A549 (cell line): Measurements from ENCODE around the gene GULP1. TPM values are rescaled to one million over a fixed set of nuclear protein-coding genes. Genes with fewer than 3 reads are reported as not detected.
"Not testable (repeated sequence)": the region's sequence is repeated elsewhere in the genome, so short reads cannot be mapped to it uniquely, and the experiment has no call there.

ENCODE experiments used
- ATAC-seq, 2 experiments: fragments of 200-7000 bp in 1 of 2; fragments of >200 bp in 1 of 2; cut with Nextera tagmentation in 1 of 2; cut with Tn5 transposase in 1 of 2; 3 replicates each; pipeline versions ENCODE4 v1.8.0 to v1.9.1; 2018 to 2020; ENCODE audit warnings: mild to moderate bottlenecking in 1 of 2, moderate library complexity in 1 of 2
- CTCF ChIA-PET: fragments of 300-600 bp; sonication (Branson Sonifier 250); formaldehyde crosslinking; extraction: SDS; loops from one replicate; lab custom pipeline; 2021; ENCODE audit warnings: antibody characterized with exemption, inconsistent platforms; lab: Yijun Ruan, JAX
- POLR2A ChIA-PET: fragments of 350-600 bp; formaldehyde crosslinking; extraction: SDS; loops from one replicate; lab custom pipeline; 2021; ENCODE audit warnings: antibody characterized with exemption, inconsistent platforms; lab: Yijun Ruan, JAX
- DNase-seq, 2 experiments: peaks; one replicate each; pipeline versions ENCODE4 v3.0.0 to v3.0.0-alpha.2; 2011 to 2016; ENCODE audit warnings: low read depth in 1 of 2, low spot score in 1 of 2
- FAIRE-seq: peaks from 2 replicates; lab custom pipeline; 2011; peaks lifted over from hg19 to GRCh38; lab: Jason Lieb, UNC
- H3K27ac ChIP-seq, 2 experiments: fragments of >200 bp; sonication (Bioruptor Twin); formaldehyde crosslinking; 3 replicates each; pipeline ENCODE4 v1.5.1; 2016 to 2017
- H3K4me1 ChIP-seq: fragments of >200 bp; sonication (Bioruptor Twin); formaldehyde crosslinking; 3 replicates; pipeline ENCODE4 v1.6.1; 2016
- H3K4me2 ChIP-seq: fragments of >200 bp; sonication (Bioruptor Twin); formaldehyde crosslinking; 3 replicates; pipeline ENCODE4 v1.6.1; 2016
- H3K4me3 ChIP-seq: fragments of >200 bp; sonication (Bioruptor Twin); formaldehyde crosslinking; 3 replicates; pipeline ENCODE4 v1.5.1; 2016
- H3K9me3 ChIP-seq: fragments of >200 bp; sonication (Bioruptor Twin); formaldehyde crosslinking; 3 replicates; pipeline ENCODE4 v1.6.1; 2016
- BCL3 ChIP-seq: fragments of >200 bp; sonication (Bioruptor Twin); formaldehyde crosslinking; IDR thresholded peaks from 3 replicates; pipeline ENCODE4 v1.6.1; 2016
- CBX8 ChIP-seq: fragments of 200-600 bp; sonication (generic); IDR thresholded peaks from 2 replicates; pipeline ENCODE4 v1.6.1; 2016
- CTCF ChIP-seq: fragments of >200 bp; sonication (Bioruptor Twin); formaldehyde crosslinking; IDR thresholded peaks from 3 replicates; pipeline ENCODE4 v1.5.1; 2016
- EHMT2 ChIP-seq: fragments of 200-600 bp; sonication (generic); IDR thresholded peaks from 2 replicates; pipeline ENCODE4 v1.6.1; 2016; ENCODE audit warnings: antibody characterized with exemption, low read depth, mild to moderate bottlenecking, moderate library complexity
- ELK1 ChIP-seq: fragments of 150-350 bp; IDR thresholded peaks from 2 replicates; pipeline ENCODE4 v1.6.1; 2014; ENCODE audit warnings: low read depth, mild to moderate bottlenecking, low read length
- FOXS1 ChIP-seq: fragments of 250-450 bp; sonication (Bioruptor Pico); IDR thresholded peaks from 2 replicates; pipeline ENCODE4 v1.5.0; 2020; ENCODE audit warnings: mild to moderate bottlenecking, moderate library complexity
- PHF8 ChIP-seq: fragments of 200-600 bp; sonication (generic); IDR thresholded peaks from 2 replicates; pipeline ENCODE4 v1.6.1; 2016; ENCODE audit warnings: low read depth, mild to moderate bottlenecking, antibody characterized with exemption, moderate library complexity, borderline replicate concordance
- POLR2AphosphoS2 ChIP-seq: conservative IDR thresholded peaks from 2 replicates; pipeline ENCODE4 v1.6.1; 2012; ENCODE audit warnings: low read length, improper control_type of control experiment, inconsistent platforms
- RAD21 ChIP-seq, 2 experiments: fragments of >200 bp in 1 of 2; sonication (Bioruptor Twin) in 1 of 2; formaldehyde crosslinking in 1 of 2; IDR thresholded peaks in 1 of 2; conservative IDR thresholded peaks in 1 of 2; 2 replicates in 1 of 2; 3 replicates in 1 of 2; pipeline ENCODE4 v1.6.1; 2012 to 2018; ENCODE audit warnings: inconsistent platforms in 1 of 2
- REST ChIP-seq: fragments of 200-600 bp; sonication (generic); IDR thresholded peaks from 2 replicates; pipeline ENCODE4 v1.6.1; 2016; ENCODE audit warnings: antibody characterized with exemption, mild to moderate bottlenecking, moderate library complexity
- SMC3 ChIP-seq: fragments of >200 bp; sonication (Bioruptor Twin); formaldehyde crosslinking; IDR thresholded peaks from 3 replicates; pipeline ENCODE4 v1.6.1; 2018; ENCODE audit warnings: inconsistent platforms
- TFCP2L1 ChIP-seq: fragments of 250-450 bp; sonication (Bioruptor Pico); IDR thresholded peaks from 2 replicates; pipeline ENCODE4 v1.5.0; 2021; ENCODE audit warnings: mild to moderate bottlenecking
- USF2 ChIP-seq: fragments of 450-650 bp; IDR thresholded peaks from 2 replicates; pipeline ENCODE4 v1.6.1; 2014; ENCODE audit warnings: antibody characterized with exemption
- ZFP36 ChIP-seq: fragments of 450-650 bp; IDR thresholded peaks from 2 replicates; pipeline ENCODE4 v1.6.1; 2014; ENCODE audit warnings: borderline replicate concordance; ENCODE audit not compliant: partially characterized antibody
- ZSCAN20 ChIP-seq: fragments of 250-450 bp; sonication (Bioruptor Pico); IDR thresholded peaks from 2 replicates; pipeline ENCODE4 v1.8.0; 2022; ENCODE audit warnings: mild to moderate bottlenecking, moderate library complexity
- WGBS: methylation state at CpG from one replicate; pipeline ENCODE4 v1.1.6; 2017; ENCODE audit errors: missing lambda C conversion rate; 5-methylcytosine and 5-hydroxymethylcytosine counted together
- polyA plus RNA-seq, 4 experiments: library from polyadenylated mRNA; depleted of rRNA in 3 of 4; stranded (reverse); fragments of >200 nt; fragmentation: RNase III in 1 of 4; extraction: RNeasy Plus Mini Kit Qiagen cat#74134 plus additional on column Dnase treatment in 1 of 4; gene quantifications; 2 replicates in 3 of 4; 3 replicates in 1 of 4; pipeline ENCODE4 v1.2.3, GENCODE V29; 2011 to 2017

The GULP1 gene
- polyA plus RNA-seq, 2 of the 4 experiments (the other 2 are of a cell fraction), result 30.7 to 89.2 TPM

- H3K4me2 ChIP-seq, result no peak overlapping the region
- ChIA-PET CTCF (interaction anchor here (0.5 kb wide), 1 partner anchor 11 kb away, joined by 3 read pairs; no protein-coding TSS in a partner anchor), POLR2A (no interaction called here)
- ATAC-seq (peak in 1 of 2 experiments; percentile 57; a peak in 3 of 6 replicates), FAIRE-seq (no peak), DNase-seq (no peak)
- H3K4me1 ChIP-seq, result no peaks in the 10 kb centered on the region
- H3K4me3 ChIP-seq, result no peak overlapping the region
- H3K9me3 ChIP-seq, result no peaks in the 10 kb centered on the region; the same call in 2 of the 3 replicates
- H3K27ac ChIP-seq, result no peak overlapping the region
- 96% methylated on average over 12 of the region's 12 CpGs for WGBS
- TF ChIP-seq ELK1, result no peak
- 0 out of 3 replicates have a peak, but pooled peaks have one; percentile 20 for TF ChIP-seq CTCF
- TF ChIP-seq PHF8, result no peak
- TF ChIP-seq SMC3, result peak; percentile 19; the same call in 1 of the 3 replicates
- peak; percentile 17 to 47; a peak in 3 of 5 replicates for TF ChIP-seq RAD21 (conservative IDR thresholded peaks at IDR 0.05 in 1 of 2, IDR thresholded peaks at IDR 0.05 in 1 of 2)
- no peak for TF ChIP-seq USF2
These were observed 164.6 kb downstream of the GULP1 start for GRCh38 chr2:188456114-188456909.

GRCh38 chr2:188459061-188459460 lies 167.4 kb downstream of the GULP1 start:
- DNase-seq, result no peak
- no peak overlapping the region for H3K27ac ChIP-seq
- POLR2A ChIA-PET, result no interaction called here
- TF ChIP-seq ZSCAN20 (no peak), CBX8 (no peak), ZFP36 (no peak)
- TF ChIP-seq, all 56 proteins: peak for 0
- Histone ChIP-seq H3K4me3 (no peak overlapping the region), H3K9me3 (no peaks in the 10 kb centered on the region; the same call in 2 of the 3 replicates), H3K4me2 (no peak overlapping the region), H3K4me1 (no peaks in the 10 kb centered on the region)
- ATAC-seq (no peak), FAIRE-seq (no peak)
- WGBS, result 95% methylated on average over 2 of the region's 2 CpGs
- CTCF ChIA-PET, result interaction anchor here (0.6 kb wide), 1 partner anchor 264 kb away, joined by 3 read pairs; no protein-coding TSS in a partner anchor

- ATAC-seq, POLR2A ChIA-PET, FAIRE-seq, H3K4me3 ChIP-seq, H3K27ac ChIP-seq, DNase-seq, H3K9me3 ChIP-seq, H3K4me1 ChIP-seq, H3K4me2 ChIP-seq: not testable (repeated sequence)
- WGBS, result 88% methylated on average over 3 of the region's 3 CpGs
- CTCF ChIA-PET, result interaction anchor here (0.6 to 1.6 kb wide), 2 partner anchors 18 to 177 kb away, joined by 3 to 4 read pairs; no protein-coding TSS in a partner anchor
These were observed 174.4 kb downstream of the GULP1 start for GRCh38 chr2:188466078-188466477.

GRCh38 chr2:188466761-188467160 lies 175.1 kb downstream of the GULP1 start:
- no peak overlapping the region for H3K4me2 ChIP-seq
- no peak for TF ChIP-seq POLR2AphosphoS2
- TF ChIP-seq EHMT2, result no peak
- no peak for TF ChIP-seq FOXS1
- TF ChIP-seq REST, result no peak
- no peak for TF ChIP-seq BCL3
- no peak for TF ChIP-seq TFCP2L1 (CRISPR knock-in tag)
- CTCF ChIA-PET, result interaction anchor here (0.6 to 1.6 kb wide), 4 partner anchors 11 to 105 kb away, joined by 3 to 4 read pairs (median 3); no protein-coding TSS in a partner anchor
- H3K4me1 ChIP-seq, result peaks cover 8% of the 10 kb centered on the region; the same call in 1 of the 3 replicates
- POLR2A ChIA-PET, result interaction anchor here (0.6 kb wide), 1 partner anchor 31 kb away, joined by 3 read pairs; no protein-coding TSS in a partner anchor
- no peak overlapping the region for H3K27ac ChIP-seq
- 88% methylated on average over 1 of the region's 1 CpG for WGBS
- ATAC-seq, result no peak
- H3K9me3 ChIP-seq, result 0 out of 3 replicates have a peak, but pooled peaks cover 3% of the 10 kb centered on the region
- FAIRE-seq, result no peak
- DNase-seq, result no peak
- H3K4me3 ChIP-seq, result no peak overlapping the region
